ENCODE measurements around the gene SLC39A1. TPM values are rescaled to one million over a fixed set of nuclear protein-coding genes. Genes with fewer than 3 reads are reported as not detected.
"Not testable (repeated sequence)": the region's sequence is repeated elsewhere in the genome, so short reads cannot be mapped to it uniquely, and the experiment has no call there.

SLC39A1 gene
- total RNA-seq, 4 donors from 2014 or later: 60.0 to 79.5 (median 69.6) TPM

- no peaks in the 10 kb centered on the region for H3K9me3 ChIP-seq
- peaks cover 14% of the 10 kb centered on the region for H3K36me3 ChIP-seq
- peak within 1 kb of the TSS; percentile 90 for H3K27ac ChIP-seq
- no peaks in the 10 kb centered on the region for H3K27me3 ChIP-seq
- under 1% methylated on average over 18 of the region's 32 CpGs for WGBS
- TF ChIP-seq CTCF (IDR thresholded peaks at IDR 0.05) (no peak), POLR2A (IDR thresholded peaks at IDR 0.05) (peak in 1 of 2 donors; percentile 18), POLR2AphosphoS5 (IDR thresholded peaks at IDR 0.05) (no peak), EP300 (IDR thresholded peaks at IDR 0.05) (no peak)
- DNase-seq (ENCODE audit: low spot score in 2 of 2): peak; percentile 93
- peaks cover 36% of the 10 kb centered on the region for H3K4me1 ChIP-seq
- H3K4me3 ChIP-seq: peak within 1 kb of the TSS; percentile 63
These were observed 22.8 kb upstream of the SLC39A1 start, which contains the start of gene RAB13 for GRCh38 chr1:153985941-153986761. RAB13 (minus strand) TSS chr1:153986339; CDS start chr1:153986236, 103 bp downstream.

GRCh38 chr1:153985341-153985912, 22.1 kb upstream of the SLC39A1 start:
- Histone ChIP-seq H3K36me3 (peaks cover 20% of the 10 kb centered on the region), H3K27ac (peak overlapping the region; percentile 90), H3K9me3 (no peaks in the 10 kb centered on the region), H3K4me3 (peak overlapping the region; percentile 63), H3K4me1 (peaks cover 36% of the 10 kb centered on the region), H3K27me3 (no peaks in the 10 kb centered on the region)
- 10% methylated on average over 7 of the region's 7 CpGs for whole genome bisulfite sequencing
- DNase-seq (ENCODE audit: low spot score in 2 of 2): peak; percentile 85 to 87
- peak in 1 of 3 donors; percentile 29 for TF ChIP-seq POLR2AphosphoS5 (IDR thresholded peaks at IDR 0.05)
- TF ChIP-seq EP300 (IDR thresholded peaks at IDR 0.05): no peak
- TF ChIP-seq CTCF (IDR thresholded peaks at IDR 0.05): no peak
- peak in 1 of 2 donors; percentile 49 for TF ChIP-seq POLR2A (IDR thresholded peaks at IDR 0.05)

GRCh38 chr1:153984123-153984894, 21.0 kb upstream of the SLC39A1 start:
- Histone ChIP-seq H3K27ac (peak overlapping the region; percentile 90), H3K4me3 (peak overlapping the region; percentile 63)
- 54% methylated on average over 6 of the region's 6 CpGs for WGBS

GRCh38 chr1:153981735-153982134, 18.4 kb upstream of the SLC39A1 start:
- not testable (repeated sequence) for DNase-seq (ENCODE audit: low spot score in 2 of 2); H3K27me3 ChIP-seq; H3K9me3 ChIP-seq; H3K27ac ChIP-seq; H3K4me3 ChIP-seq
- 82% methylated on average over 2 of the region's 2 CpGs for WGBS
- peaks cover 20% of the 10 kb centered on the region for H3K36me3 ChIP-seq
- H3K4me1 ChIP-seq: peaks cover 34% of the 10 kb centered on the region

More at GRCh38 chr1:153984123-153984894, 21.0 kb upstream of the SLC39A1 start:
- H3K9me3 ChIP-seq: no peaks in the 10 kb centered on the region
- TF ChIP-seq POLR2AphosphoS5 (IDR thresholded peaks at IDR 0.05) (no peak), POLR2A (IDR thresholded peaks at IDR 0.05) (no peak), CTCF (IDR thresholded peaks at IDR 0.05) (no peak), EP300 (IDR thresholded peaks at IDR 0.05) (no peak)
- peaks cover 29% of the 10 kb centered on the region for H3K4me1 ChIP-seq
- DNase-seq (ENCODE audit: low spot score in 2 of 2): no peak
- H3K36me3 ChIP-seq: peaks cover 20% of the 10 kb centered on the region
- no peaks in the 10 kb centered on the region for H3K27me3 ChIP-seq

GRCh38 chr1:153979091-153979490, 15.8 kb upstream of the SLC39A1 start:
- H3K27me3 ChIP-seq, H3K9me3 ChIP-seq, H3K27ac ChIP-seq, H3K4me3 ChIP-seq: not testable (repeated sequence)
- 93% methylated on average over 12 of the region's 12 CpGs for WGBS
- Histone ChIP-seq H3K4me1 (peaks cover 22% of the 10 kb centered on the region), H3K36me3 (peaks cover 31% of the 10 kb centered on the region)
- peak in 1 of 2 donors; percentile 31 for DNase-seq (ENCODE audit: low spot score in 2 of 2)

All from suprapubic skin (tissue), 4 donors.